SK-N-SH treated with all-trans-retinoic acid at 6 μM for 48 hours (cell line): ENCODE results near the gene NQO2.

Experiments used
- CSRNP3 ChIP-seq: fragments of 250-450 bp; sonication (Bioruptor Pico); IDR thresholded peaks from 2 replicates; pipeline ENCODE4 v1.5.1; 2021; ENCODE audit warnings: mild to moderate bottlenecking, moderate library complexity
- ESRRG ChIP-seq: fragments of 250-450 bp; sonication (Bioruptor Pico); IDR thresholded peaks from 2 replicates; pipeline ENCODE4 v1.6.1; 2021; ENCODE audit warnings: mild to moderate bottlenecking
- ISL1 ChIP-seq: fragments of 250-450 bp; sonication (Bioruptor Pico); IDR thresholded peaks from 2 replicates; pipeline ENCODE4 v2.1.2; 2022; ENCODE audit warnings: mild to moderate bottlenecking, moderate library complexity
- SNAI2 ChIP-seq: fragments of 250-450 bp; sonication (Bioruptor Pico); IDR thresholded peaks from 2 replicates; pipeline ENCODE4 v1.5.0; 2020; ENCODE audit warnings: mild to moderate bottlenecking, moderate library complexity
- ZFP3 ChIP-seq: fragments of 250-450 bp; sonication (Bioruptor Pico); IDR thresholded peaks from 2 replicates; pipeline ENCODE4 v1.5.0; 2020; ENCODE audit warnings: mild to moderate bottlenecking, moderate library complexity
- ZFP30 ChIP-seq: fragments of 450-650 bp; formaldehyde crosslinking; IDR thresholded peaks from 2 replicates; pipeline ENCODE4 v1.5.0; 2022; ENCODE audit warnings: mild to moderate bottlenecking, moderate library complexity
- ZNF8 ChIP-seq: fragments of 450-650 bp; formaldehyde crosslinking; IDR thresholded peaks from 2 replicates; pipeline ENCODE4 v1.5.0; 2020; ENCODE audit warnings: mild to moderate bottlenecking, moderate library complexity

DNA sequence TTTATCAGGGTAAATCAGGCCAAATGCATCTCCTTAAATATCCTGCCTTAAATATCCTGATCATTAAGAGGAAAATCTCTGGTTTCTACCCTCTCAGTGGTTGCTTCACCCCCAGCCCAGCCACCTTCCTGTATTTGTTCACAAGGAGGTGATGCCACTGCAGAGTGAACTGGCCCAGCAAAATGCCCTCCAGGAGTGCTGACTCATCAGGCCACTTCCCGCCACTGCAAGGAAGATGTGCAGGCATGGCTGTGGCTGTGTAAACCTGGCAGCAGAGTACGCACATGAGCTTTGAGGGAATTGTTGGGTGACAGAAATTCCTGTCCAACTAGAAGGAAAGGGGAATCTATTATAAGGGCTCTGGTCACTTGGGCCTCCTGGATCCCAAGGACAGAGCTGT is 13.8 kb downstream of the NQO2 start:
- TF ChIP-seq ESRRG (CRISPR knock-in tag), result no peak
- TF ChIP-seq ZFP30, result no peak
- TF ChIP-seq CSRNP3, result no peak
- TF ChIP-seq ZFP3, result no peak
- TF ChIP-seq ZNF8 (CRISPR knock-in tag), result no peak
- no peak for TF ChIP-seq SNAI2
- TF ChIP-seq ISL1 (CRISPR knock-in tag), result no peak
